ENCODE measurements around the gene IL11RA. TPM values are rescaled to one million over a fixed set of nuclear protein-coding genes. Genes with fewer than 3 reads are reported as not detected.

Gene IL11RA
- total and polyA plus RNA-seq, 2 donors (not counting 3 experiments of a cell fraction or from before 2014, with no cell fraction given) = 15.3 to 18.6 TPM

DNA sequence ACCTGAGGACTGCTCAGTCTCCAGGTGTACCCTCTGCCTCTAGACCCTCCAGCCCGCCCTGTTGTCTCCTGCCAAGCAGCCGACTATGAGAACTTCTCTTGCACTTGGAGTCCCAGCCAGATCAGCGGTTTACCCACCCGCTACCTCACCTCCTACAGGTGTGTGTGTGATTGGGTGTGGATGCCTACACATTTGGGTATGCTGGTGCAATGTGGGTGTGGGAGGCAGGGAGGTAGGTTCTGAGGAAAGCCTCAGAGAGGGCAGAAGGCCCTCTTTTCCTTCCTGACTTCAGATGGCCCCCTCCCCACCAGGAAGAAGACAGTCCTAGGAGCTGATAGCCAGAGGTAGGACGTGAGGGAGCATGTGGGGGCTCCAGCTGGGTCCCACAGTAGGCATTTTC is 5.0 kb downstream of the IL11RA start:
- no peak overlapping the region for H3K27ac ChIP-seq (ENCODE audit: insufficient read depth, low read depth, low read length)
- no peak overlapping the region for H2AFZ ChIP-seq (ENCODE audit: low read depth, low read length)
- DNase-seq (ENCODE audit: low read depth, low spot score) (no peak), FAIRE-seq (no peak)
- H3K4me2 ChIP-seq (ENCODE audit: insufficient read depth, low read length) = no peak overlapping the region
- TF ChIP-seq POLR2AphosphoS5 (IDR thresholded peaks at IDR 0.05; ENCODE audit: insufficient read depth, low read depth, low read length) (no peak), GATA2 (IDR thresholded peaks at IDR 0.05; ENCODE audit: insufficient read depth, insufficient read length, low read depth, low read length) (no peak), MYC (IDR thresholded peaks at IDR 0.05; ENCODE audit: low read depth, low read length) (no peak), JUN (IDR thresholded peaks at IDR 0.05; ENCODE audit: borderline replicate concordance, insufficient read depth, insufficient read length, low read depth) (no peak), POLR2A (IDR thresholded peaks at IDR 0.05; ENCODE audit: low read depth, low read length) (no peak), FOS (IDR thresholded peaks at IDR 0.05; ENCODE audit: borderline replicate concordance, insufficient read depth, low read length) (no peak), MAX (IDR thresholded peaks at IDR 0.05; ENCODE audit: insufficient read depth, insufficient read length) (no peak), EZH2 (IDR thresholded peaks at IDR 0.05; ENCODE audit: borderline replicate concordance, low read depth, low read length, severe bottlenecking) (no peak), CTCF (IDR thresholded peaks at IDR 0.05; ENCODE audit: extremely low read depth in 1 of 2, insufficient read depth in 1 of 2, low read depth in 1 of 2, low read length in 2 of 2) (no peak)
- no peaks in the 10 kb centered on the region for H3K9me3 ChIP-seq (replicated peaks; ENCODE audit: control insufficient read depth, insufficient read depth, low read length)
- intact Hi-C loops (cut with micrococcal nuclease) (no loop called here), dilution Hi-C loops (cut with MboI; ENCODE audit: extremely low pct_ligation_motif_present, low sequenced_read_pairs) (no loop called here)
- BruUV-seq (replicated peaks) = no TSS peak
- H3K36me3 ChIP-seq (ENCODE audit: control insufficient read depth in 2 of 2, extremely low read depth in 1 of 2, insufficient read depth in 2 of 2, low read length in 2 of 2) = no peaks in the 10 kb centered on the region
- no peak overlapping the region for H3K4me3 ChIP-seq (replicated peaks in 1 of 3; ENCODE audit: insufficient read depth in 1 of 3, low read depth in 1 of 3, low read length in 3 of 3)
- H3K9me1 ChIP-seq (replicated peaks; ENCODE audit: control insufficient read depth, extremely low read depth, insufficient read depth, low read length) = no peaks in the 10 kb centered on the region
- H3K27me3 ChIP-seq (ENCODE audit: control insufficient read depth in 2 of 2, insufficient read depth in 2 of 2, low read length in 2 of 2) = no peaks in the 10 kb centered on the region
- H4K20me1 ChIP-seq (replicated peaks; ENCODE audit: control insufficient read depth, extremely low read depth, insufficient read depth, low read length) = no peaks in the 10 kb centered on the region
- H3K9ac ChIP-seq (replicated peaks; ENCODE audit: extremely low read depth, insufficient read depth, low read length) = no peak overlapping the region
- ChIA-PET POLR2A (no interaction called here), CTCF (interaction anchor here (0.6 to 1.2 kb wide), 3 partner anchors 10 to 44 kb away, joined by 3 to 4 read pairs (median 3); partner anchors contain the start of gene GALT)
- peaks cover 16% of the 10 kb centered on the region for H3K4me1 ChIP-seq (ENCODE audit: control insufficient read depth, extremely low read depth, insufficient read depth, low read length)
- H3K79me2 ChIP-seq (ENCODE audit: control insufficient read depth, insufficient read depth, low read length) = no peaks in the 10 kb centered on the region
